ENCODE data around the gene OR8G1.

OR8G1 gene

GRCh38 chr11:124198897-124199296 is 42.0 kb upstream of the OR8G1 start:
- Histone ChIP-seq H3K27me3 (peaks cover 15% of the 10 kb centered on the region), H3K36me3 (no peaks in the 10 kb centered on the region), H3K4me3 (ENCODE audit: low read depth, low read length) (no peak overlapping the region), H3K9me3 (no peaks in the 10 kb centered on the region), H3K4me1 (no peaks in the 10 kb centered on the region)
- TF ChIP-seq, protein P1, sequence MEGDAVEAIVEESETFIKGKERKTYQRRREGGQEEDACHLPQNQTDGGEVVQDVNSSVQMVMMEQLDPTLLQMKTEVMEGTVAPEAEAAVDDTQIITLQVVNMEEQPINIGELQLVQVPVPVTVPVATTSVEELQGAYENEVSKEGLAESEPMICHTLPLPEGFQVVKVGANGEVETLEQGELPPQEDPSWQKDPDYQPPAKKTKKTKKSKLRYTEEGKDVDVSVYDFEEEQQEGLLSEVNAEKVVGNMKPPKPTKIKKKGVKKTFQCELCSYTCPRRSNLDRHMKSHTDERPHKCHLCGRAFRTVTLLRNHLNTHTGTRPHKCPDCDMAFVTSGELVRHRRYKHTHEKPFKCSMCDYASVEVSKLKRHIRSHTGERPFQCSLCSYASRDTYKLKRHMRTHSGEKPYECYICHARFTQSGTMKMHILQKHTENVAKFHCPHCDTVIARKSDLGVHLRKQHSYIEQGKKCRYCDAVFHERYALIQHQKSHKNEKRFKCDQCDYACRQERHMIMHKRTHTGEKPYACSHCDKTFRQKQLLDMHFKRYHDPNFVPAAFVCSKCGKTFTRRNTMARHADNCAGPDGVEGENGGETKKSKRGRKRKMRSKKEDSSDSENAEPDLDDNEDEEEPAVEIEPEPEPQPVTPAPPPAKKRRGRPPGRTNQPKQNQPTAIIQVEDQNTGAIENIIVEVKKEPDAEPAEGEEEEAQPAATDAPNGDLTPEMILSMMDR (IDR thresholded peaks at IDR 0.05; ENCODE audit: low read depth, low read length), result no peak
- no peak for DNase-seq

GRCh38 chr11:124199702-124200101 is 41.2 kb upstream of the OR8G1 start:
- TF ChIP-seq, protein P1 (IDR thresholded peaks at IDR 0.05; ENCODE audit: low read depth, low read length), result no peak
- Histone ChIP-seq H3K36me3 (no peaks in the 10 kb centered on the region), H3K4me1 (no peaks in the 10 kb centered on the region), H3K9me3 (no peaks in the 10 kb centered on the region), H3K27me3 (peaks cover 15% of the 10 kb centered on the region), H3K4me3 (ENCODE audit: low read depth, low read length) (no peak overlapping the region)
- DNase-seq, result no peak

DNA sequence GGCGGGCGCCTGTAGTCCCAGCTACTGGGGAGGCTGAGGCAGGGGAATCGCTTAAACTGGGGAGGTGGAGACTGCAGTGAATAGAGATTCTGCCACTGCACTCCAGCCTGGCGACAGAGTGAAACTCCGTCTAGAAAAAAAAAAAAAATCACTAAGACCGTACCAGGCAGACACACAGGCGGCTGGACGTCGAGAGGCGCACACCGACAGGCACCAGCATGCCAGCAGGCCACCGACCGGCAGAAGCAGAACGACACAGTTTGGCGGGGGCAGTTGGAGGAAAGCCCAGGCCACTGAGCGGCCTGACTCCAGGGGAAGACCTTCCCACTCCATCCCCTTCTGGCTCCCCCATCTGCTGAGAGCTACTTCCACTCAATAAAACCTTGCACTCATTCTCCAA is 40.2 kb upstream of the OR8G1 start:
- TF ChIP-seq, protein P1 (IDR thresholded peaks at IDR 0.05; ENCODE audit: low read depth, low read length), result no peak
- no peak for DNase-seq
- Histone ChIP-seq H3K27me3 (peaks cover 17% of the 10 kb centered on the region), H3K4me3 (ENCODE audit: low read depth, low read length) (no peak overlapping the region), H3K4me1 (no peaks in the 10 kb centered on the region), H3K36me3 (no peaks in the 10 kb centered on the region), H3K9me3 (no peaks in the 10 kb centered on the region)

- no peak overlapping the region for H3K4me3 ChIP-seq (ENCODE audit: low read depth, low read length)
- TF ChIP-seq, protein P1 (IDR thresholded peaks at IDR 0.05; ENCODE audit: low read depth, low read length), result no peak
- peaks cover 25% of the 10 kb centered on the region for H3K27me3 ChIP-seq
- no peak for DNase-seq
- H3K36me3 ChIP-seq, result no peaks in the 10 kb centered on the region
- H3K4me1 ChIP-seq, result no peaks in the 10 kb centered on the region
- no peaks in the 10 kb centered on the region for H3K9me3 ChIP-seq
These were observed 37.9 kb upstream of the OR8G1 start for GRCh38 chr11:124202951-124203350.

- H3K36me3 ChIP-seq, result no peaks in the 10 kb centered on the region
- TF ChIP-seq, protein P1 (IDR thresholded peaks at IDR 0.05; ENCODE audit: low read depth, low read length), result no peak
- peaks cover 25% of the 10 kb centered on the region for H3K27me3 ChIP-seq
- no peaks in the 10 kb centered on the region for H3K4me1 ChIP-seq
- no peak overlapping the region for H3K4me3 ChIP-seq (ENCODE audit: low read depth, low read length)
- H3K9me3 ChIP-seq, result no peaks in the 10 kb centered on the region
- DNase-seq, result no peak
These were observed 36.9 kb upstream of the OR8G1 start for GRCh38 chr11:124204008-124204407.

- Histone ChIP-seq H3K4me3 (ENCODE audit: low read depth, low read length) (no peak overlapping the region), H3K27me3 (peaks cover 15% of the 10 kb centered on the region), H3K4me1 (no peaks in the 10 kb centered on the region), H3K36me3 (no peaks in the 10 kb centered on the region), H3K9me3 (no peaks in the 10 kb centered on the region)
- TF ChIP-seq, protein P1 (IDR thresholded peaks at IDR 0.05; ENCODE audit: low read depth, low read length), result no peak
- no peak for DNase-seq
These were observed 33.6 kb upstream of the OR8G1 start for GRCh38 chr11:124207102-124207792.
